Measurements from ENCODE around the gene CDKN1B.

CDKN1B gene

GRCh38 chr12:12759234-12759915, 42.2 kb downstream of the CDKN1B start:
- no peak for DNase-seq (ENCODE audit: low read depth in 2 of 2)

GRCh38 chr12:12764824-12765223, 47.7 kb downstream of the CDKN1B start:
- DNase-seq (ENCODE audit: low read depth in 2 of 2): no peak

GRCh38 chr12:12770262-12770661, 53.1 kb downstream of the CDKN1B start:
- no peak for DNase-seq (ENCODE audit: low read depth in 2 of 2)

All from stimulated activated CD4-positive, alpha-beta T cell treated with anti-CD3 and anti-CD28 coated beads, Interleukin-1b, Interleukin-23, amount 100 ng/mL, for 1 hour (primary cell).